Gastrocnemius medialis (tissue), 4 donors: ENCODE results near the gene SLC9A4.

Source experiments
- CTCF ChIP-seq, 5 experiments: fragments of 450-650 bp in 3 of 5; fragments of 200-600 bp in 2 of 5; sonication (generic) in 2 of 5; IDR thresholded peaks in 4 of 5; conservative IDR thresholded peaks in 1 of 5; 1 replicate in 4 of 5; 2 replicates in 1 of 5; pipeline ENCODE4 v1.5.1; 2016 to 2019; ENCODE audit warnings: antibody characterized with exemption in 5 of 5, mild to moderate bottlenecking in 3 of 5, moderate library complexity in 3 of 5
- POLR2A ChIP-seq, 2 donors: fragments of 450-650 bp; IDR thresholded peaks; one replicate each; pipeline ENCODE4 v1.6.1; 2017; ENCODE audit warnings: antibody characterized with exemption in 2 of 2, mild to moderate bottlenecking in 2 of 2, moderate library complexity in 2 of 2

DNA sequence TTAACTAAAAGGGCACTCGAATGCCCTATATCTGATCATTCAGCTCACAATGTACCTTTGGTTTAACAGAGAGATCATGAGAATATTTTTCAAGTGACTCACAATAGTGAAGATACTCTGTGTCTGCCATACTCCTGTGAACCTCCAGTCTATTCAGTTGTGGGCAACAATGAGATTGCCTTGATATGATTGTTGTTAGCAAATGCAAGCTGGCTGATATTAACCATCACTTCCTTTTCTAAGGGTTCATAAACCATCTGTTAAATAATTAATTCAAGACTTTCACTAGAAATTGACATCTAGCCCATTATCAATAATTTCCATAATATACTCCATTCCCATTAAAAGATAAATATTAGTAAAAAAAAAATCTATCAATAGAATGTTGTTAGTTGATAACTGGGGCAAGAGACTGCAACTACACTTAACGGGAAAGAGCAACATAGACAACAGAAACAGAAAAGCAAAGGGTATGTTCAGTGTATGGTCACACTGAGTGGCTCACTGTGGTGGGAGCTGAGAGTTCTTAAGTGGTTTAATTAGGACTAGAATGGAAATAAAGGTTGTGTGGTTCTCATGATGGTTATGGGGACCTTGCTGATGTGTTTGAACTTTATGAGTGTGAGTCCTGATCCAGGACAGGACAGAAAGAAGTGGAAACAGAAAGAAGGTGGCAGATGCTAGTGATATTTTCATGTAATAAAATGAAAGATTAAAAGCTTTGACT is 38.2 kb upstream of the SLC9A4 start:
- no peak for TF ChIP-seq CTCF (IDR thresholded peaks at IDR 0.05 in 4 of 5, conservative IDR thresholded peaks at IDR 0.05 in 1 of 5)
- TF ChIP-seq POLR2A (IDR thresholded peaks at IDR 0.05), result no peak
